Activated B cell treated with CpG ODN at 0.5 μM for 24 hours (primary cell): Measurements from ENCODE around the gene KAZN. TPM values are rescaled to one million over a fixed set of nuclear protein-coding genes. Genes with fewer than 3 reads are reported as not detected.

Experiments
- ATAC-seq: fragments of 200-7000 bp; cut with Tn5 transposase; one replicate; pipeline ENCODE4 v1.10.0; 2021; ENCODE audit warnings: low read depth, mild to moderate bottlenecking, moderate library complexity
- CTCF ChIA-PET: fragments of 350-600 bp; sonication (Branson Sonifier 250); formaldehyde crosslinking; loops from one replicate; lab custom pipeline; 2021; ENCODE audit warnings: antibody characterized with exemption; lab: Charles Lee
- POLR2A ChIA-PET: fragments of 350-600 bp; sonication (Branson Sonifier 250); formaldehyde crosslinking; loops from one replicate; lab custom pipeline; 2021; ENCODE audit warnings: antibody characterized with exemption; lab: Charles Lee
- DNase-seq: peaks from one replicate; pipeline ENCODE4 v3.0.0; 2022
- H3K27ac Mint-ChIP-seq: one replicate; pipeline ENCODE4 v1.8.0; 2020; ENCODE audit warnings: mixed read lengths
- H3K27me3 Mint-ChIP-seq: one replicate; pipeline ENCODE4 v1.8.0; 2021; ENCODE audit warnings: mixed read lengths
- H3K36me3 Mint-ChIP-seq: one replicate; pipeline ENCODE4 v1.8.0; 2021; ENCODE audit warnings: low read depth, mixed read lengths
- H3K4me1 Mint-ChIP-seq: one replicate; pipeline ENCODE4 v1.8.0; 2021; ENCODE audit warnings: mixed read lengths
- H3K4me3 Mint-ChIP-seq: one replicate; pipeline ENCODE4 v1.8.0; 2020; ENCODE audit warnings: mild to moderate bottlenecking, mixed read lengths
- H3K9me3 Mint-ChIP-seq: one replicate; pipeline ENCODE4 v1.8.0; 2020; ENCODE audit warnings: mixed read lengths
- intact Hi-C: fragments of 100-400 bp; cut with micrococcal nuclease; formaldehyde crosslinking; loops from one replicate; pipeline ENCODE4 v1.15.1; 2024
- total RNA-seq: library from RNA; stranded (reverse); gene quantifications from 2 replicates; pipeline ENCODE4 v1.2.3, GENCODE V29; 2022
- TF ChIP-seq, protein P1 (sequence below): fragments of 200-600 bp; IDR thresholded peaks from one replicate; pipeline ENCODE4 v1.8.0; 2022; ENCODE audit warnings: antibody characterized with exemption, mild to moderate bottlenecking

KAZN gene
- total RNA-seq, 1 donor from 2014 or later = 0.73 TPM

DNA sequence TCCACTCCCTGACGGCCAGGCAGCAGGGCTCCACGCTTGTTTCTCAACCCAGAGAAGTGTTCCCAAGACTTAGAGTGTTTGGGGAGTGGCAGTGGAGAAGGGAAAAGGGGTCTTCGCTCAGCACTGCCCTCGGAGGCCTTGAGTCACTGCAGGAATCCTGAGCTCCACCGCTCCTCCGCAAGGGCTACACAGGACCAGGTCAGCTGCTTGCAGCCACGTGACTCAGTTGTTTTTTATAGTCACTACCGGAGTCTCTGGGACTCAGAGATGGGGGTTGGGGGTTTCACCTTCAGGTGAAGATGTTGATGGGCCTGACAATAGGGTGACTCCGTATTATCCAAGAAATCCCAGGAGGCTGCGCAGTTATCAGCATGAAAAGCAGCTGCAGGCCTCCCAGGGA lies 478.9 kb downstream of the KAZN start:
- no peaks in the 10 kb centered on the region for H3K9me3 Mint-ChIP-seq
- H3K27me3 Mint-ChIP-seq = no peaks in the 10 kb centered on the region
- ChIA-PET CTCF (no interaction called here), POLR2A (no interaction called here)
- no peak overlapping the region for H3K27ac Mint-ChIP-seq
- H3K4me1 Mint-ChIP-seq = no peaks in the 10 kb centered on the region
- TF ChIP-seq, protein P1, sequence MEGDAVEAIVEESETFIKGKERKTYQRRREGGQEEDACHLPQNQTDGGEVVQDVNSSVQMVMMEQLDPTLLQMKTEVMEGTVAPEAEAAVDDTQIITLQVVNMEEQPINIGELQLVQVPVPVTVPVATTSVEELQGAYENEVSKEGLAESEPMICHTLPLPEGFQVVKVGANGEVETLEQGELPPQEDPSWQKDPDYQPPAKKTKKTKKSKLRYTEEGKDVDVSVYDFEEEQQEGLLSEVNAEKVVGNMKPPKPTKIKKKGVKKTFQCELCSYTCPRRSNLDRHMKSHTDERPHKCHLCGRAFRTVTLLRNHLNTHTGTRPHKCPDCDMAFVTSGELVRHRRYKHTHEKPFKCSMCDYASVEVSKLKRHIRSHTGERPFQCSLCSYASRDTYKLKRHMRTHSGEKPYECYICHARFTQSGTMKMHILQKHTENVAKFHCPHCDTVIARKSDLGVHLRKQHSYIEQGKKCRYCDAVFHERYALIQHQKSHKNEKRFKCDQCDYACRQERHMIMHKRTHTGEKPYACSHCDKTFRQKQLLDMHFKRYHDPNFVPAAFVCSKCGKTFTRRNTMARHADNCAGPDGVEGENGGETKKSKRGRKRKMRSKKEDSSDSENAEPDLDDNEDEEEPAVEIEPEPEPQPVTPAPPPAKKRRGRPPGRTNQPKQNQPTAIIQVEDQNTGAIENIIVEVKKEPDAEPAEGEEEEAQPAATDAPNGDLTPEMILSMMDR = no peak
- H3K4me3 Mint-ChIP-seq = no peak overlapping the region
- intact Hi-C loops = no loop called here
- no peaks in the 10 kb centered on the region for H3K36me3 Mint-ChIP-seq
- no peak for DNase-seq
- ATAC-seq = no peak

DNA sequence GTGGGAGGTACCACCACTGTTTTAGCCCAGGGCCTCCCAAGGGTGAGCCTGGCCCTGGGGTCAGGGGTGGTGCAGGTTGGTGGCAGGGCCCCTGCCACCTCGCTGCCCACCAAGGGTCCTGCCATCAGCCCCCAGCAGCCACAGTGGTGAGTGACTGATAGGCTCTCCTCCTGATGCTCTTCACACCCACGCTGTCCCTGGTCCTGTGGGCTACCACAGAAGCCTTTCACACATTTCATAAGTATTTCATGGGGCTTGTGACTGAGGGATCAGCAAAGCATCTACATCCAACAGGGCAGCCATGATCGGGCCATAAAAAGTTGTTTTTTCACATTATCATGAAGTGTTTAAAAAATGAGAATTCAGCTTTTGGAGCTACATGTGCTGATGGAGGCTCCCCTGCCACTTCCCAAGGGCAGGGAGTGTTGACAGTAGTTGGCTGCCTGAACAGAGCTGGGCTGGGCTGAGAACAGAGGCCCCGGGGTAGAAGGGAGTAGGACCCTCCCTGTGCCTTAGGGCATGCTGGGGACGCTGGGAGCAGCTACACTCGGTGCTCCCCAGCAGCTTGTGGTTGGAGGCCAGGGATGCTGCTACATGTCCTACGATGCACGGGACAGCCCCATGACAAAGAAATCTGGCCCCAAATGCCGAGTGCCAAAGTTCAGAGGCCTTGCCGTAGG lies 482.0 kb downstream of the KAZN start:
- intact Hi-C loops = no loop called here

DNA sequence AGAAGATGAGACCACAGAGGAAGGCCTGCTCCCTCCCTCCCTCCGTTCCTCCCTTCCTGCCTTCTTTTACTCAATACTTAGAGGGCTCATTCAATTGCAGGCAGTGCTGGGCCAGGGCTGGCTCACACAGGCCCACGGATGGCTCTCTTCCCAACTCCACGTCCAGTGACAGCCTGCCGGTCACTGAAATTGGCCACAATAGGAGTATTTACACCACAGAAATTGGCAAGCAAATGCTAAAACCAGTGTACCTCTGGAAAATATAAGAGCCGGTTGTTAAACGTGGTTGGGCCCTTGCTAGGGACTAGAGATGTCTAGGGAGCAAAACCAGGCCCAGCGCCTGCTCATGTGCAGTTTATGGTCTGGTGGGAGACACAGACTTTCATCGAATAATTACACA lies 482.6 kb downstream of the KAZN start:
- Mint-ChIP-seq H3K4me3 (no peak overlapping the region), H3K4me1 (no peaks in the 10 kb centered on the region), H3K27ac (no peak overlapping the region), H3K9me3 (no peaks in the 10 kb centered on the region), H3K36me3 (no peaks in the 10 kb centered on the region), H3K27me3 (no peaks in the 10 kb centered on the region)
- intact Hi-C loops = no loop called here
- TF ChIP-seq, protein P1 = no peak
- ATAC-seq = no peak
- POLR2A ChIA-PET = no interaction called here
- no peak for DNase-seq
- CTCF ChIA-PET = no interaction called here

More for the DNA sequence above, 482.0 kb downstream of the KAZN start:
- DNase-seq (no peak), ATAC-seq (no peak)
- no peak overlapping the region for H3K27ac Mint-ChIP-seq
- H3K4me1 Mint-ChIP-seq = no peaks in the 10 kb centered on the region
- ChIA-PET POLR2A (no interaction called here), CTCF (no interaction called here)
- H3K9me3 Mint-ChIP-seq = no peaks in the 10 kb centered on the region
- H3K27me3 Mint-ChIP-seq = no peaks in the 10 kb centered on the region
- no peaks in the 10 kb centered on the region for H3K36me3 Mint-ChIP-seq
- TF ChIP-seq, protein P1 = no peak
- H3K4me3 Mint-ChIP-seq = no peak overlapping the region

DNA sequence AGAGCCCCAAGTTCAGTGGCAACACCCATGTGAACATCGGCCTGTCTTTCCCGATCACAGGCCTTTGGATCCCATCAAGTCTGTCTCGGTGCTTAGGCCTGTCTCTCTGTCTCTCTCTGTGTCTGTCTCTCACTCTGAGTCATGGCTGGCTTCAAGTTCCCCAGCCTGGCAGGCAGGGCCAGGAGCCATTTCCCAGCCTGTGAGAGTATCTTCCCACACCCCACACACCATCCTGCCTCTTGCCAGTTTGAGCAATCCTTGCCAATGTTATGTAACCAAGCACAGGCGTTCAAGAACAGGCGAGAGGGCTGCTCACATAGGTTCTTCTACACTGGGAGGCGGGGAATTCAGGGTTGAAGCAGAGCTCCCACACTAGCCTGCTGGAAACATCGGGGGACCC lies 485.1 kb downstream of the KAZN start:
- TF ChIP-seq, protein P1 = no peak
- Mint-ChIP-seq H3K4me1 (no peaks in the 10 kb centered on the region), H3K4me3 (no peak overlapping the region), H3K27me3 (no peaks in the 10 kb centered on the region), H3K9me3 (no peaks in the 10 kb centered on the region), H3K36me3 (no peaks in the 10 kb centered on the region), H3K27ac (no peak overlapping the region)
- DNase-seq (no peak), ATAC-seq (no peak)
- ChIA-PET CTCF (no interaction called here), POLR2A (no interaction called here)
- intact Hi-C loops = no loop called here

DNA sequence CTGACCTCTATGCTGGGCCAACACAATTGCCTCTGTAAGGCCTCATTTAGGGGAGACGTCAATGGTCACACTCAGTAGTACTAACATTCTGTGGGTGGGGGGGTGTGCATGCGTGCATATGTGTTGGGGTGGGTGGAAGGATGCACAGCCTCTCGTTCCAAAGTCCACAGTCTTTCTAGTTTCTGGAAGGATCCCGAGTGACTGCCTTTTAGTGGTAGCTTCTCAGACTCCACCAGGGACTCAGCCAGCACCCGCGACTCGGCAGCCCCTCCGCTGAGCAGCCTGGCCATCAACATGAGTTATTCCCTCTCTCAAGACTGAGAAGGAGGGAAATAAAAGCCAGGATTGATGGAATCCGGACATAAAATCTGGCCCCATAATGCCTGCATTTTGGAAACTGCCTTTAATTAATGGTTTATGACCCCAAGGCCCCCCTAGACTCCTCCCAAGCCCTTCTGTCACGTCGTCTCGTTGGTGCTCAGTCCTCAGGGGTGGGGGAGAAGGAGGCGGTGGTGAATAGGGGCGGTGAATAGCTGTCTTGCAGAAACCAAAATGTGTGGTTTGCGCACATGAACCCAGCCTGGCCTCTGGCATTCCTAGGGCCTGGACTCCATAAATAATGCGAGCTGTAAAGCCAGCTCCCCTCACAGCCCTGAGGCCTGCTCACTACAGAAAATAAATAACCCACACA lies 489.9 kb downstream of the KAZN start:
- peaks cover 15% of the 10 kb centered on the region for H3K4me1 Mint-ChIP-seq
- no peak overlapping the region for H3K4me3 Mint-ChIP-seq
- H3K27ac Mint-ChIP-seq = no peak overlapping the region
- no peaks in the 10 kb centered on the region for H3K9me3 Mint-ChIP-seq
- ATAC-seq (no peak), DNase-seq (no peak)
- ChIA-PET CTCF (no interaction called here), POLR2A (no interaction called here)
- TF ChIP-seq, protein P1 = no peak
- H3K36me3 Mint-ChIP-seq = no peaks in the 10 kb centered on the region
- H3K27me3 Mint-ChIP-seq = no peaks in the 10 kb centered on the region
- intact Hi-C loops = no loop called here
